GM12875 (cell line): ENCODE measurements around the gene AZGP1.
A peak's percentile ranks its signal among the peaks of the same experiment; 100 is the strongest.
"Not testable (repeated sequence)": the region's sequence is repeated elsewhere in the genome, so short reads cannot be mapped to it uniquely, and the experiment has no call there.

Experiments
- H3K4me3 ChIP-seq: one replicate; pipeline ENCODE4 v1.5.1; 2011; ENCODE audit warnings: low read depth, low read length, control low read depth
- TF ChIP-seq, protein P1 (sequence below): IDR thresholded peaks from 2 replicates; pipeline ENCODE4 v1.5.1; 2011; ENCODE audit warnings: low read depth, mild to moderate bottlenecking, control low read depth, inconsistent platforms, low read length, moderate library complexity, borderline replicate concordance; ENCODE audit not compliant: insufficient read depth

AZGP1 gene

GRCh38 chr7:99943641-99944496 lies 32.0 kb downstream of the AZGP1 start:
- TF ChIP-seq, protein P1, sequence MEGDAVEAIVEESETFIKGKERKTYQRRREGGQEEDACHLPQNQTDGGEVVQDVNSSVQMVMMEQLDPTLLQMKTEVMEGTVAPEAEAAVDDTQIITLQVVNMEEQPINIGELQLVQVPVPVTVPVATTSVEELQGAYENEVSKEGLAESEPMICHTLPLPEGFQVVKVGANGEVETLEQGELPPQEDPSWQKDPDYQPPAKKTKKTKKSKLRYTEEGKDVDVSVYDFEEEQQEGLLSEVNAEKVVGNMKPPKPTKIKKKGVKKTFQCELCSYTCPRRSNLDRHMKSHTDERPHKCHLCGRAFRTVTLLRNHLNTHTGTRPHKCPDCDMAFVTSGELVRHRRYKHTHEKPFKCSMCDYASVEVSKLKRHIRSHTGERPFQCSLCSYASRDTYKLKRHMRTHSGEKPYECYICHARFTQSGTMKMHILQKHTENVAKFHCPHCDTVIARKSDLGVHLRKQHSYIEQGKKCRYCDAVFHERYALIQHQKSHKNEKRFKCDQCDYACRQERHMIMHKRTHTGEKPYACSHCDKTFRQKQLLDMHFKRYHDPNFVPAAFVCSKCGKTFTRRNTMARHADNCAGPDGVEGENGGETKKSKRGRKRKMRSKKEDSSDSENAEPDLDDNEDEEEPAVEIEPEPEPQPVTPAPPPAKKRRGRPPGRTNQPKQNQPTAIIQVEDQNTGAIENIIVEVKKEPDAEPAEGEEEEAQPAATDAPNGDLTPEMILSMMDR = no peak
- no peak overlapping the region for H3K4me3 ChIP-seq

GRCh38 chr7:99938296-99938695 lies 37.5 kb downstream of the AZGP1 start:
- TF ChIP-seq, protein P1 = no peak
- no peak overlapping the region for H3K4me3 ChIP-seq

DNA sequence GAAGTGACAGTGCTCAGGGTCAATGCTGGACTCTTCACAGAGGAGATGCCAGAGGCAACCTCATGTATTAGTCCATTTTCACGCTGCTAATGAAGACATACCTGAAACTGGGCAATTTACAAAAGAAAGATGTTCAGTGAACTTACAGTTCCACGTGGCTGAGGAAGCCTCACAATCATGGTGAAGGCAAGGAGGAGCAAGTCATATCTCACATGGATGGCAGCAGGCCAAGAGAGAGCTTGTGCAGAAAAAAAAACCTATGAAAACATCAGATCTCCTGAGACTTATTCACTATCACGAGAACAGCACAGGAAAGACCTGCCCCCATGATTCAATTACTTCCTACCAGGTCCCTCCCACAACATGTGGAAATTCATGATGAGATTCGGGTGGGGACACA lies 40.8 kb downstream of the AZGP1 start:
- H3K4me3 ChIP-seq = not testable (repeated sequence)

DNA sequence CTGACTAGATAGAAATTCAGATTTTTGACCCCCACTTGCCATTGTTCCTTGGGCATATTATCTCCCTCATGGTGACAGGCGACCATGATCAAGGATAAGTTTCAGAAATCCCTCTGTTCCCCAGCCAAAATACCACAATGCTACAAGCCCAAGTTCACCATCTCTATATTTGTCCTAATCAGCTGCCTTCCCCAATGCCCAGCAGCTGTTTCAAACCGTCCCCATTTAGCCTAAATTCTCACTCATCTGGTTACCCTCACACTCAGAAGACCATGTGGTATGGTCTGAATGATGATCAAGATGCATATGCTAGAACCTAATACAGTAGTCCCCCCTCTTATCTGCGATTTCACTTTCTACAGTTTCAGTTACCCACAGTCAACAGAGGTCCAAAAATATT lies 45.5 kb downstream of the AZGP1 start:
- no peak overlapping the region for H3K4me3 ChIP-seq
- TF ChIP-seq, protein P1 = no peak

DNA sequence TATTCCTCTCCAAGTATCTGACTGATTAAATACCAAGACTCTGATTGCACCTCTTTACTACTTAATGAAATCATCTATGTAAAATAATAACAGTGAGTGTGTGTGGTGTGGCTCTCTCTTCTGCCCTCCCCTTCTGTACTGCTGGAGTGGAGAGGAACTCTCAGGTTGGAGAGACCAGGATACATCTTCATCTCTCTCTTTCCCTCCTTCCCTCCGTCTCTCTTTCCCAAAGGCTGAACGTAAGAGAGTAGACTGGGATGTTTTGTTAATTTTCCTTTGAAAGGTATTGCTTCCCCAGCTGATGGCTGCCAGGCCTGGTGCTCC lies 46.1 kb downstream of the AZGP1 start:
- TF ChIP-seq, protein P1 = no peak
- H3K4me3 ChIP-seq = no peak overlapping the region

GRCh38 chr7:99928994-99929729 lies 46.7 kb downstream of the AZGP1 start, which contains the start of gene GJC3:
Gene GJC3 (minus strand): TSS chr7:99929620. CDS start chr7:99929620, 0 bp downstream.
- TF ChIP-seq, protein P1 = peak; percentile 30; the same call in 1 of the 2 replicates
- H3K4me3 ChIP-seq = peak within 1 kb of the TSS; percentile 30

DNA sequence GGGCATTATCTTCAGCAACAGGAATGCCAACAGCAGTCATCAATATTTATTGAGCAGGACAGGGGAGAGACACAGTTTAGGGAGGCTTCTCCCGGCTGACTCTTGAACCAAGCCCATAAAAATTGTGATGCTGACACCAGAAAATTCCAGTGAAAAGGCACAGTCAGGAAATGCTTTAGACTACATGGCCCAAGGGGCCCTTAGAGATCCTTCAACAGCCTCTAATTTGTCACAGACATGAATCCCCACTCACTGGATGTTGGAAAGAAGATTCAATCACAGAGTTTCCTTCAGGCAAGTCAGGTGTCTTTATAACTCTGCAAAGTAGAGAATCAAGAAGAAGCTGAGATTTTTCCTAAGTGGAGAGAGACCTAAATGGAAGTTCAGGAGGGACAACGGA lies 47.6 kb downstream of the AZGP1 start:
- no peak overlapping the region for H3K4me3 ChIP-seq
- TF ChIP-seq, protein P1 = no peak
